H9 (cell line): ENCODE results near the gene PTGFRN. TPM values are rescaled to one million over a fixed set of nuclear protein-coding genes. Genes with fewer than 3 reads are reported as not detected.

Experiments
- DNase-seq: peaks from one replicate; pipeline ENCODE4 v3.0.0-alpha.2; 2017
- H2AFZ ChIP-seq: one replicate; pipeline ENCODE4 v1.6.1; 2013; ENCODE audit warnings: mild to moderate bottlenecking, low read length, control low read depth, moderate library complexity
- H2AK5ac ChIP-seq: 2 replicates; pipeline ENCODE4 v1.6.1; 2013; ENCODE audit warnings: low read length, control low read depth, mixed read lengths; ENCODE audit not compliant: insufficient read length
- H2BK120ac ChIP-seq: one replicate; pipeline ENCODE4 v1.6.1; 2013; ENCODE audit warnings: low read depth, mild to moderate bottlenecking, low read length, control low read depth, inconsistent platforms; ENCODE audit not compliant: poor library complexity, severe bottlenecking
- H2BK12ac ChIP-seq: 2 replicates; pipeline ENCODE4 v1.6.1; 2013; ENCODE audit warnings: low read length, control low read depth, mixed read lengths, low read depth; ENCODE audit not compliant: insufficient read length
- H2BK15ac ChIP-seq: 2 replicates; pipeline ENCODE4 v1.6.1; 2013; ENCODE audit warnings: low read depth, low read length, control low read depth
- H2BK20ac ChIP-seq: one replicate; pipeline ENCODE4 v1.6.1; 2013; ENCODE audit warnings: low read depth, mild to moderate bottlenecking, low read length, control low read depth, inconsistent platforms; ENCODE audit not compliant: poor library complexity, severe bottlenecking
- H2BK5ac ChIP-seq: 2 replicates; pipeline ENCODE4 v1.6.1; 2013; ENCODE audit warnings: low read length, control low read depth, mixed read lengths; ENCODE audit not compliant: insufficient read length
- H3K14ac ChIP-seq: 2 replicates; pipeline ENCODE4 v1.6.1; 2013; ENCODE audit warnings: low read length, control low read depth; ENCODE audit not compliant: insufficient read depth
- H3K18ac ChIP-seq: 2 replicates; pipeline ENCODE4 v1.6.1; 2013; ENCODE audit warnings: low read depth, mild to moderate bottlenecking, mixed read lengths, low read length, control low read depth; ENCODE audit not compliant: insufficient read length
- H3K23ac ChIP-seq: 2 replicates; pipeline ENCODE4 v1.6.1; 2013; ENCODE audit warnings: low read length, control low read depth, mixed read lengths, low read depth; ENCODE audit not compliant: insufficient read length
- H3K23me2 ChIP-seq: 2 replicates; pipeline ENCODE4 v1.6.1; 2013; ENCODE audit warnings: low read depth, mild to moderate bottlenecking, mixed read lengths, low read length, control low read depth; ENCODE audit not compliant: insufficient read length, poor library complexity, severe bottlenecking
- H3K27ac ChIP-seq: 2 replicates; pipeline ENCODE4 v1.5.1; 2013; ENCODE audit warnings: low read length, control low read depth, mixed read lengths, low read depth; ENCODE audit not compliant: insufficient read length
- H3K27me3 ChIP-seq: 2 replicates; pipeline ENCODE4 v1.6.1; 2013; ENCODE audit warnings: low read length, control low read depth, inconsistent platforms; ENCODE audit not compliant: insufficient read depth
- H3K4ac ChIP-seq: 2 replicates; pipeline ENCODE4 v1.6.1; 2013; ENCODE audit warnings: low read depth, mild to moderate bottlenecking, control low read depth, inconsistent platforms, low read length, moderate library complexity
- H3K4me1 ChIP-seq: 2 replicates; pipeline ENCODE4 v1.6.1; 2013; ENCODE audit warnings: low read length, control low read depth, inconsistent platforms; ENCODE audit not compliant: insufficient read depth
- H3K4me2 ChIP-seq: 2 replicates; pipeline ENCODE4 v1.6.1; 2013; ENCODE audit warnings: low read length, control low read depth, mixed read lengths; ENCODE audit not compliant: insufficient read length, insufficient read depth
- H3K56ac ChIP-seq: 2 replicates; pipeline ENCODE4 v1.6.1; 2013; ENCODE audit warnings: low read depth, mild to moderate bottlenecking, mixed read lengths, low read length, control low read depth; ENCODE audit not compliant: insufficient read length
- H3K79me1 ChIP-seq: 2 replicates; pipeline ENCODE4 v1.6.1; 2013; ENCODE audit warnings: low read depth, mild to moderate bottlenecking, moderate library complexity, low read length, control low read depth, inconsistent platforms; ENCODE audit not compliant: insufficient read depth, poor library complexity, severe bottlenecking
- H3K79me2 ChIP-seq: 2 replicates; pipeline ENCODE4 v1.6.1; 2013; ENCODE audit warnings: low read length, control low read depth, inconsistent platforms; ENCODE audit not compliant: insufficient read depth
- H3K9ac ChIP-seq: 2 replicates; pipeline ENCODE4 v1.6.1; 2013; ENCODE audit warnings: low read length, control low read depth, mixed read lengths; ENCODE audit not compliant: insufficient read length; ENCODE audit errors: extremely low read depth
- H3K9me3 ChIP-seq: one replicate; pipeline ENCODE4 v1.6.1; 2013; ENCODE audit warnings: low read depth, low read length, inconsistent platforms; ENCODE audit not compliant: control insufficient read depth
- H3T11ph ChIP-seq: one replicate; pipeline ENCODE4 v1.6.1; 2013; ENCODE audit warnings: mild to moderate bottlenecking, low read length, control low read depth, inconsistent platforms
- H4K20me1 ChIP-seq: one replicate; pipeline ENCODE4 v1.6.1; 2013; ENCODE audit not compliant: control insufficient read depth, insufficient read length, insufficient read depth
- H4K5ac ChIP-seq: 2 replicates; pipeline ENCODE4 v1.6.1; 2013; ENCODE audit warnings: low read depth, mild to moderate bottlenecking, mixed read lengths, low read length, control low read depth; ENCODE audit not compliant: insufficient read length
- H4K8ac ChIP-seq: replicated peaks from 2 replicates; pipeline ENCODE4 v1.6.1; 2013; ENCODE audit warnings: low read length, control low read depth, mixed read lengths, low read depth; ENCODE audit not compliant: insufficient read length
- H4K91ac ChIP-seq: 2 replicates; pipeline ENCODE4 v1.6.1; 2013; ENCODE audit warnings: low read depth, mild to moderate bottlenecking, moderate library complexity, mixed read lengths, low read length, control low read depth; ENCODE audit not compliant: insufficient read length
- H3K27ac Mint-ChIP-seq, 3 experiments: 2 replicates in 2 of 3; 3 replicates in 1 of 3; pipeline ENCODE4 v1.8.0; 2020 to 2021; ENCODE audit warnings: mixed read lengths in 3 of 3, mild to moderate bottlenecking in 1 of 3, moderate library complexity in 1 of 3
- H3K27me3 Mint-ChIP-seq: 2 replicates; pipeline ENCODE4 v1.8.0; 2021; ENCODE audit warnings: low read depth, mild to moderate bottlenecking, moderate library complexity, mixed read lengths
- H3K36me3 Mint-ChIP-seq, 3 experiments: 2 replicates in 2 of 3; 3 replicates in 1 of 3; pipeline ENCODE4 v1.8.0; 2020 to 2021; ENCODE audit warnings: low read depth in 3 of 3, mixed read lengths in 3 of 3; ENCODE audit not compliant: insufficient read depth in 1 of 3
- H3K4me1 Mint-ChIP-seq, 2 experiments: 2 replicates each; pipeline ENCODE4 v1.8.0; 2020; ENCODE audit warnings: mixed read lengths in 2 of 2
- H3K4me3 Mint-ChIP-seq, 2 experiments: 2 replicates in 1 of 2; 3 replicates in 1 of 2; pipeline ENCODE4 v1.8.0; 2020 to 2021; ENCODE audit warnings: mild to moderate bottlenecking in 2 of 2, mixed read lengths in 2 of 2, moderate library complexity in 1 of 2
- H3K9me3 Mint-ChIP-seq, 2 experiments: 2 replicates in 1 of 2; 3 replicates in 1 of 2; pipeline ENCODE4 v1.8.0; 2020; ENCODE audit warnings: mild to moderate bottlenecking in 2 of 2, mixed read lengths in 2 of 2, moderate library complexity in 1 of 2
- CTCF ChIP-seq: fragments of 200-600 bp; sonication (generic); conservative IDR thresholded peaks from 3 replicates; pipeline ENCODE4 v1.8.0; 2021; ENCODE audit warnings: antibody characterized with exemption, mild to moderate bottlenecking
- WGBS: extraction: QIAGEN DNeasy Blood & Tissue Kit; methylation state at CpG from one replicate; pipeline ENCODE4 v1.1.7; 2013; ENCODE audit warnings: missing lambda C conversion rate, low lambda C conversion rate, mixed read lengths; ENCODE audit not compliant: insufficient read length; ENCODE audit errors: extremely low coverage; 5-methylcytosine and 5-hydroxymethylcytosine counted together
- total RNA-seq: library from RNA; stranded (reverse); gene quantifications from 2 replicates; pipeline ENCODE4 v1.2.1, GENCODE V29; 2021

Gene PTGFRN
- total RNA-seq, 1 experiment from 2014 or later = 26.3 TPM

GRCh38 chr1:116931016-116931918 is 21.6 kb downstream of the PTGFRN start:
- no peak overlapping the region for H3K14ac ChIP-seq
- no peaks in the 10 kb centered on the region for H3K27me3 ChIP-seq
- H3K79me2 ChIP-seq = no peaks in the 10 kb centered on the region
- H3K56ac ChIP-seq = no peak overlapping the region
- H3K36me3 Mint-ChIP-seq = no peaks in the 10 kb centered on the region
- H3K27ac ChIP-seq = no peak overlapping the region
- H3K4ac ChIP-seq = no peak overlapping the region
- no peak overlapping the region for H2AFZ ChIP-seq
- H3K9me3 ChIP-seq = no peaks in the 10 kb centered on the region
- no peak overlapping the region for H2AK5ac ChIP-seq
- no CpG with 5 or more reads among the region's 7 CpGs for WGBS
- H2BK20ac ChIP-seq = no peak overlapping the region
- no peaks in the 10 kb centered on the region for H3K79me1 ChIP-seq
- H3K23ac ChIP-seq = no peak overlapping the region
- no peak overlapping the region for H2BK15ac ChIP-seq
- no peaks in the 10 kb centered on the region for H3K27me3 Mint-ChIP-seq
- H3K4me1 ChIP-seq = no peaks in the 10 kb centered on the region
- H4K5ac ChIP-seq = no peak overlapping the region
- H3K9ac ChIP-seq = no peak overlapping the region
- H3K4me1 Mint-ChIP-seq = peaks cover 2 to 4% of the 10 kb centered on the region in 2 experiments; a peak in 2 of 4 replicates
- DNase-seq = no peak
- no peaks in the 10 kb centered on the region for H4K20me1 ChIP-seq
- H2BK5ac ChIP-seq = no peak overlapping the region
- no peaks in the 10 kb centered on the region for H3K23me2 ChIP-seq
- no peaks in the 10 kb centered on the region for H3K9me3 Mint-ChIP-seq
- no peak for TF ChIP-seq CTCF
- no peak overlapping the region for H2BK12ac ChIP-seq
- H3K4me2 ChIP-seq = no peak overlapping the region
- H3K27ac Mint-ChIP-seq = no peak overlapping the region
- no peak overlapping the region for H2BK120ac ChIP-seq
- H4K8ac ChIP-seq = no peak overlapping the region
- H3T11ph ChIP-seq = no peak overlapping the region
- no peak overlapping the region for H3K18ac ChIP-seq
- H3K4me3 Mint-ChIP-seq = no peak overlapping the region
- H4K91ac ChIP-seq = no peak overlapping the region
